Inflammatory macrophage treated with lipopolysaccharide for 4 hours (primary cell): ENCODE measurements around the gene RNF217.
"Not testable (repeated sequence)": the region's sequence is repeated elsewhere in the genome, so short reads cannot be mapped to it uniquely, and the experiment has no call there.

Experiments used
- DNase-seq: peaks from one replicate; pipeline ENCODE4 v3.0.0-alpha.2; 2020

The RNF217 gene

GRCh38 chr6:125102411-125102810 is 140.2 kb downstream of the RNF217 start:
- DNase-seq, result no peak

DNA sequence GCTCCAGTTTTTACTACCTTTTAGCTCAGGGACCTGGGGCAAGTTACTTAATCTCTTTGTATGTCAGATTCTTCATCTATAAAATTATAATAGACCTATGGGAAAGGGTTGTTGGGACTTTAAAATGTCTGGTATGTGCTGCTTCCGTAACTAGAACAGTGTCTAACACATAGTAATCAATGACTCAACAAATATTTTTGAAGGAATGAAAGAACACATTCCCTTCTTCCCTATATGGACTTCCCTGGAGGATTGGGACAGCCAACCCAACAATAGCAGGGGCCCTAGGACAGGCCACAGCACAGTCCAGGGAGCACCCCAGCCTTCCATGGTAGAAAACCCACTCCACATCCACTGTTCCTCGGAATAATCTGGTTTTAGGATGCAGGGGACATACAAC is 140.7 kb downstream of the RNF217 start:
- DNase-seq, result no peak

GRCh38 chr6:125104425-125104824 is 142.2 kb downstream of the RNF217 start:
- no peak for DNase-seq

- no peak for DNase-seq
Measured at GRCh38 chr6:125107048-125107447, 144.8 kb downstream of the RNF217 start.

DNA sequence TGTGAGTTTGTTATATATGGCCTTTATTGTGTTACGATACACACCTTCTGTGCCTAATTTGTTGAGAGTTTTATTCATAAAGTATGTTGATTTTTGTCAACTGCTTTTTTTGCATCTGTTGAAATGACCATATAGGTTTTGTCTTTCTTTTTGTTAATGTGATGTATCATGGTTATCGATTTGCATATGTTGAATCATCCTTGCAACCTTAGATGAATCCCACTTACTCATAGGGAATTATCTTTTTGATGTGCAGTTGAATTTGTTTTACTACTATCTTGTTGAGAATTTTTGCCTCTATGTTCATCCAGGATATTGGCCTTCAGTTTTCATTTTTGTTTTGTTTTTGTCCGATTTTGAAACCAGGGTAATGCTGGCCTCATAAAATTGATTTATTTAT is 145.7 kb downstream of the RNF217 start:
- DNase-seq, result no peak

DNA sequence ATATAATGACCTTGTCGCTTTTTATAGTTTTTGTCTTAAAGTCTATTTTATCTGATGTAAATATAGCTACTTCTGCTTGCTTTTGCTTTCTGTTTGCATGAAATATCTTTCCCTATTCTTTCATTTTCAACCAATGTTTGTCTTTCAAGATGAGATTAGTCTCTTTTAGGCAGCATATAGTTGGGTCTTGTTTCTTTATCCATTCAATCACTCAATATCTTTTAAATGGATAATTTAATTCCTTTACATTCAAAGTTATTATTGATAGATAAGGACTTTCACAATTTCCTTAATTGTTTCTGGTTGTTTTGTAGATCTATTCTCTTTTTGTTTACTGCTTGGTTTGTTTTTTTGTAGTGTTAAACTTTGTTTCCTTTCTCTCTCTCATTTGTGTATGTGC is 147.8 kb downstream of the RNF217 start:
- no peak for DNase-seq

DNA sequence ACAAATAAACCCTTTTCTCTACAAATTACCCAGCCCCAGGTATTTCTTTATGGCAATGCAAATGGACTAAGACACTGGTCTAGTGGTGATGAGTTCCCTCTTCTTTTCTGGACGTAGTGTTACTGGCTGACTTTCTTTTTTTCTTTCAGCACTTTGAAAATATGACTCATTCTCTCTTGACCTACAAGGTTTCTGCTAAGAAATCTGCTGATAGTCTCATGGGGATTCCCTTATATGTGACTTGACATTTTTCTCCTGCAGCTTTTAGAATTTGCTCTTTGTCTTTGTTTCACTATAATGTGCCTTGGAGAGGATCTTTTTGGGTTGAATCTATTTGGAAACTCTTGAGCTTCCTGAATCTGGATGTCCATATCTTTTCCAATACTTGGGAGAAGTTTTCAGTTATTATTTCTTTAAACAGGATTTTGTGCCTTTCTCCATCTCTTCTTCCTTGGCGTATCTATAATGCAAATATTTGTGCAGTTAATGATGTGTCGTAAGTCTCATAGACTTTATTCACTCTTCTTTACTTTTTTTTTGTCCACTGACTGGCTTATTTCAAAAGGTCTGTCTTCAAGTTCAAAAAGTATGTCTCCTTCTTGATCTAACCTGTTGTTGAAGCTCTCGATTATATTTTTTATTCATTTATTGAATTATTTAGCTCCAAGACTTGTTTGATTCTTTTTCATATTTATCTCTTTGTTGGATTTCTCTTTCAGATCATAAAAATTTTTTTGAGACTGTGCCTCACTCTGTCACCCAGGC is 149.2 kb downstream of the RNF217 start:
- no peak for DNase-seq

- DNase-seq, result no peak
Measured at GRCh38 chr6:125112934-125113333, 150.7 kb downstream of the RNF217 start.

DNA sequence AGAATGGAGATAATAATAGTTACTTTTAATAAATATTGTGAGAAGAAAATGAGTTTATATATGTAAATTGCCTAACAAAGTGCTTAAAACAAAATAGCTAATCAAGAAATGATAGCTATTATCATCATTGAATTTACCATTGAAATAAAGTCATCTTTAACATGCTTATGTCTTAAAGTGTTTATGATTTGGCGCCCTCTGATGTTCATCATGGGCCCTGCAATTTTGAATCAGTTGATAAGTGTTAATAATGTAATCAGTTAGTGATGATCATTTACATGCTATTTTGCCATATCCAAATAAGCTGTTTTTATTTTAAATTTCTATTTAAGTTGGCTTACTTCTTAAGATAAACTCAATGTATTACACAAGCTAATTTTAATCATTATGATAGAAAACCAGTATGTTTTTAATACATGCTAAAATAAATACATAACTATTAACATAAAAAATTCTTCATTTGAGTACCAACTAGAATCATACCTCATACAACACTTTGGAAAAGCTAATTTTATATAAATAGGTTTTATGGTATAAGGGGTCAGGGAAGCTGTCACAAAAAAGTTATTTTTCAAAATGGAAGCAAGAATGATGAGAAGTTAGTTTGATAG is 152.1 kb downstream of the RNF217 start:
- DNase-seq, result peak; percentile 72

GRCh38 chr6:125116170-125116569 is 153.9 kb downstream of the RNF217 start:
- DNase-seq, result no peak

DNA sequence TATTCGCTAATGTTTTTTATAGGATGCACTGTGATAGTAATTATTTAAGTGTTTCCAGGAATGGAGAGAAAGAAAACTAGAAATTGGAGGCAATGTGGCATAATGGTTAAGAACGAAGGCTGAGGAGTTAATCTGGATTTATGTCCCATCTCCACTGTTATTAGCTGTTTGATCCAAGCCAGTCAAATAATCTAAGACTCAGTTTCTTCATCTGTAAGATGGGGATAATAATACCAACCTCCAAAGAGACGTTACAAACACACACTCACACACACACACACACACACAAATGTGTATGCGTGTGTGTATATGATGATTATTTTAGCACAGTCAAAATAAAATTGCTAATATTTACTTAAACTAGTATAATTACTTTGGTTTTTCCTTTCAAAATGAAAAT is 154.5 kb downstream of the RNF217 start:
- no peak for DNase-seq

DNA sequence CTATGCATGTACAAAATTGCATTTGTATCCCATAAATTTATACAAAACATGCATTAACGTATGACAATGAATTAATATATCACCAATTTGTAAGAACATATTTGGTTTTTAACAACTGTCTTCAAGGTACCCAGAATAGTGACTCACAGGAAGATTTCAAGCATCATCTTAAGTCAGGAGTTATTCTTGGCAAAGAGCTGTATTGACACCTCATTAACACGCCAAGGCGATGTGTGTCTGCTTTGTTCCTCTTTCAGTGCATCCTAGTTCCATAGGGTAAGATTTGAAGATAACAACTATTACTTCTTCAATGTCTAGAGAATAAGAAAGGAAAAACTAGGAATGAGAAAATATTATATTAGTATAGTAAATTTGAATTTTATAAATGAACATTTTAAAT is 155.6 kb downstream of the RNF217 start:
- DNase-seq, result no peak

DNA sequence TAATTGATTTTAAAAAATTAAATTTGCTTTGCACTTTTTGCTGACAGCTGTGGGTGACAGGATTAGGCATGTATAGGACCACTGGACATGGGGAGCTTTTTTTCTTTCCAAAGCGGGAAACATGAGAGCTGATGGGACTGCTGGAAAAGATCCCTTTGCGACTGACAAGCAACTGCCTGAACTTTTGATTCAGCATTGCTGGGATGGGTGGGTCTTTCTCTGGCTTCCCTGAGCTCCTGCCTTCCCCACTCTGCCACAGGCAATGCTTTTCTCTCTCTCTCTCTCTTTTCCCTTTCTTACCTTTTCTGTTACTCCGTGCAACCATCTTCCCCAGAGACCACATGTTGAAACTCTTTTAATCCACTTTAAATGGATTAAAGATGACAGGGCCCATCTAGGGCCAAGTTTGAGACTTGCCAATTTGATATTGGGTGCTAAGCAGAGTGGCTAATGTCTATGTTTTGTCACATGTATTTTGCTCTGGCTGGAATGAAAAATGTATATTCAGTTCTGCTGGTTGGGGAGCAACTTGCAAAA is 157.9 kb downstream of the RNF217 start:
- no peak for DNase-seq

GRCh38 chr6:125121894-125122293 is 159.7 kb downstream of the RNF217 start:
- DNase-seq, result no peak

GRCh38 chr6:125123051-125123450 is 160.8 kb downstream of the RNF217 start:
- no peak for DNase-seq

GRCh38 chr6:125123468-125124048 is 161.3 kb downstream of the RNF217 start:
- DNase-seq, result no peak

- DNase-seq, result no peak
Measured at GRCh38 chr6:125124049-125124669, 161.9 kb downstream of the RNF217 start.

- not testable (repeated sequence) for DNase-seq
Measured at GRCh38 chr6:125125856-125126255, 163.6 kb downstream of the RNF217 start.

DNA sequence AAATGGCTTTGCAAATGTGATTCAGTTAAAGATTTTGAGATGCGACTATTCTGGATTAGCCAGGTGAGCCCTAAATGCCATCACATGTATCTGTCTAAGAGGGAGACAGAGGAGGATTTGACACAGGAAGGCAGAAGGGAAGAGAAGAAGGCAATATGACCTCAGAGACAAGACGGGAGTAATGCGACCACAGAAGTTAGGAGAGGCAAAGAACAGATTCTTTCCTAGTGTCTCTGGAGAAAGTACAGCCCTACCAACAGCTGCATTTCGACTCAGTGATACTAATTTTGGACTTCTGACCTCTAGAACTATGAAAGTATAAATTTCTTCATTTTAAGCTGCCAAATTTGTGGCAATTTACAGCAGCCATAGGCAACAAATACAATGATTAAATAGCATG is 167.1 kb downstream of the RNF217 start:
- no peak for DNase-seq

DNA sequence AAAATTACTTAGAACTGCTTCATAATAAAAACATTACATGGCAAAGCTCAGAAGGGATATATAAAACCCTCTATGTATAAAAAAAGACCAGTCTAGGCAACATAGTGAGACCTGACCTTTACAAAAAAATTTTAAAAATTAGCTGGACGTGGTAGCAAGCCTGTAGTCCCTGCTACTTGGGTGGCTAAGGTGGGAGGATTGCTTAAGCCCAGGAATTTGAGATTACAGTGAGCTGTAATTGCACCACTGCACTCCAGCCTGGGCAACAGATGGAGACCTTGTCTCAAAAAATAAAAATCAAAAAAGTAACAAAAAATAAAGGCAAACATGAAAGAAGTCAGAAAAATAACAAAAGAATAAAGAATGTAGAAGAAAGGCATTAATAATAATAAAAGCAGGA is 169.8 kb downstream of the RNF217 start:
- DNase-seq, result no peak

DNA sequence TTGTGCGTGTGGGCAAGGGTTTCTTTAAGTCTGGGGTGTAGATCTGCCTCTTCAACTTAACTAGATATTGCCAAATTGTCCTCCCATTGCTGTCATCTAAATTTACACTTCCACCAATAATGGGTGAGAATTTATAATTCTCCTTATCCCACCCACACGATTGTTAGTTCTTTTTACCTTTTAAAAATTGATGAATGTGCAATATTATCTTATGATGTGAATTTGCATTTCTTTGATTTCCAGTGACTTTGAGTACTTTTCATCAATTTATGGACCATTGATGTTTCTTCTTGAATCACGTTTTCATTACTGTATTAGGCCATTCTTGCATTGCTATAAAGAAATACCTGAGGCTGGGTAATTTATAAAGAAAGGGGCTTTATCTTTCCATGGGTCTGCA is 174.1 kb downstream of the RNF217 start:
- no peak for DNase-seq

GRCh38 chr6:125138083-125138482 is 175.8 kb downstream of the RNF217 start:
- no peak for DNase-seq

- DNase-seq, result no peak
Measured at GRCh38 chr6:125140808-125141207, 178.6 kb downstream of the RNF217 start.
